Caco-2 (cell line): ENCODE data around the gene PGAM2. TPM values are rescaled to one million over a fixed set of nuclear protein-coding genes. Genes with fewer than 3 reads are reported as not detected.

ENCODE experiments used
- BruUV-seq: library from RNA; stranded (reverse); fragments of 400-500 nt; replicated peaks from 2 replicates; lab custom pipeline; 2021; lab: Mats Ljungman, UMichigan
- CTCF ChIA-PET: fragments of 300-600 bp; sonication (Branson Sonifier 250); formaldehyde crosslinking; loops from one replicate; lab custom pipeline; 2022; ENCODE audit warnings: antibody characterized with exemption; lab: Charles Lee
- POLR2A ChIA-PET: fragments of 300-600 bp; sonication (Branson Sonifier 250); formaldehyde crosslinking; loops from one replicate; lab custom pipeline; 2022; ENCODE audit warnings: antibody characterized with exemption; lab: Charles Lee
- DNase-seq, 2 experiments: peaks; one replicate each; pipeline versions ENCODE4 v3.0.0 to v3.0.0-alpha.2; 2020 to 2022
- H3K27me3 ChIP-seq: replicated peaks from 2 replicates; pipeline ENCODE4 v1.6.0; 2011; ENCODE audit warnings: low read length; ENCODE audit not compliant: control insufficient read depth, insufficient read depth
- H3K36me3 ChIP-seq: 2 replicates; pipeline ENCODE4 v1.5.1; 2011; ENCODE audit warnings: low read length; ENCODE audit not compliant: control insufficient read depth, insufficient read depth
- H3K4me1 ChIP-seq: fragments of 250-450 bp; sonication (Bioruptor Pico); 2 replicates; pipeline ENCODE4 v1.5.1; 2020; ENCODE audit warnings: mild to moderate bottlenecking
- H3K4me3 ChIP-seq: 2 replicates; pipeline ENCODE4 v1.5.1; 2011; ENCODE audit warnings: low read depth, mild to moderate bottlenecking, control low read depth, low read length
- H3K9me3 ChIP-seq: fragments of 250-450 bp; sonication (Bioruptor Pico); 2 replicates; pipeline ENCODE4 v1.5.1; 2020; ENCODE audit warnings: mild to moderate bottlenecking, moderate library complexity
- H3K27ac Mint-ChIP-seq: one replicate; pipeline ENCODE4 v1.8.0; 2022; ENCODE audit warnings: mixed read lengths; ENCODE audit not compliant: unreplicated experiment
- H3K27me3 Mint-ChIP-seq: one replicate; pipeline ENCODE4 v1.8.0; 2022; ENCODE audit warnings: mixed read lengths; ENCODE audit not compliant: insufficient read depth, unreplicated experiment
- H3K36me3 Mint-ChIP-seq: one replicate; pipeline ENCODE4 v1.8.0; 2022; ENCODE audit warnings: mild to moderate bottlenecking, mixed read lengths; ENCODE audit not compliant: insufficient read depth, unreplicated experiment
- H3K4me1 Mint-ChIP-seq: one replicate; pipeline ENCODE4 v1.8.0; 2022; ENCODE audit warnings: low read depth, mixed read lengths; ENCODE audit not compliant: unreplicated experiment
- H3K4me3 Mint-ChIP-seq: one replicate; pipeline ENCODE4 v1.8.0; 2022; ENCODE audit warnings: mild to moderate bottlenecking, moderate library complexity, mixed read lengths; ENCODE audit not compliant: unreplicated experiment
- H3K9me3 Mint-ChIP-seq: one replicate; pipeline ENCODE4 v1.8.0; 2022; ENCODE audit warnings: mixed read lengths; ENCODE audit not compliant: unreplicated experiment
- CTCF ChIP-seq, 2 experiments: fragments of 200-600 bp in 1 of 2; IDR thresholded peaks; 1 replicate in 1 of 2; 2 replicates in 1 of 2; pipeline versions ENCODE4 v1.5.1 to v1.8.0; 2011 to 2022; ENCODE audit warnings: antibody characterized with exemption in 1 of 2, control low read depth in 1 of 2, inconsistent platforms in 1 of 2, low read depth in 1 of 2, low read length in 1 of 2, mild to moderate bottlenecking in 1 of 2, moderate library complexity in 1 of 2; ENCODE audit not compliant: insufficient read depth in 1 of 2, severe bottlenecking in 1 of 2, unreplicated experiment in 1 of 2
- intact Hi-C: fragments of 100-400 bp; cut with micrococcal nuclease; formaldehyde crosslinking; loops from one replicate; pipeline ENCODE4 v1.10.0; 2022; ENCODE audit not compliant: unreplicated experiment
- total RNA-seq: library from RNA; stranded (reverse); gene quantifications from 2 replicates; pipeline ENCODE4 v1.2.3, GENCODE V29; 2022

The PGAM2 gene
- total RNA-seq, 1 experiment from 2014 or later: not detected

- no peaks in the 10 kb centered on the region for H3K36me3 Mint-ChIP-seq
- H3K27me3 Mint-ChIP-seq: no peaks in the 10 kb centered on the region
- no peak for TF ChIP-seq CTCF (IDR thresholded peaks at IDR 0.05; ENCODE audit: insufficient read depth in 1 of 2, low read depth in 1 of 2, low read length in 1 of 2, severe bottlenecking in 1 of 2, unreplicated experiment in 1 of 2)
- no peak for DNase-seq
- no peaks in the 10 kb centered on the region for H3K9me3 Mint-ChIP-seq
- Histone ChIP-seq H3K9me3 (no peaks in the 10 kb centered on the region), H3K36me3 (no peaks in the 10 kb centered on the region), H3K27me3 (no peaks in the 10 kb centered on the region), H3K4me1 (no peaks in the 10 kb centered on the region), H3K4me3 (no peak overlapping the region)
- no peak overlapping the region for H3K4me3 Mint-ChIP-seq
- no peak overlapping the region for H3K27ac Mint-ChIP-seq
- BruUV-seq: no TSS peak
- CTCF ChIA-PET: no interaction called here
- intact Hi-C loops: no loop called here
- POLR2A ChIA-PET: no interaction called here
- H3K4me1 Mint-ChIP-seq: no peaks in the 10 kb centered on the region
These were observed 22.8 kb upstream of the PGAM2 start for GRCh38 chr7:44087911-44088838.

- H3K36me3 ChIP-seq: no peaks in the 10 kb centered on the region
- H3K4me3 ChIP-seq: no peak overlapping the region
- no peaks in the 10 kb centered on the region for H3K27me3 Mint-ChIP-seq
- ChIA-PET POLR2A (no interaction called here), CTCF (no interaction called here)
- H3K36me3 Mint-ChIP-seq: peaks cover 6% of the 10 kb centered on the region
- no peaks in the 10 kb centered on the region for H3K4me1 ChIP-seq
- H3K4me1 Mint-ChIP-seq: no peaks in the 10 kb centered on the region
- no peaks in the 10 kb centered on the region for H3K9me3 Mint-ChIP-seq
- no peak overlapping the region for H3K4me3 Mint-ChIP-seq
- intact Hi-C loops: no loop called here
- no peaks in the 10 kb centered on the region for H3K27me3 ChIP-seq
- BruUV-seq: no TSS peak
- no peak for TF ChIP-seq CTCF (IDR thresholded peaks at IDR 0.05; ENCODE audit: insufficient read depth in 1 of 2, low read depth in 1 of 2, low read length in 1 of 2, severe bottlenecking in 1 of 2, unreplicated experiment in 1 of 2)
- no peak overlapping the region for H3K27ac Mint-ChIP-seq
- no peaks in the 10 kb centered on the region for H3K9me3 ChIP-seq
- no peak for DNase-seq
These were observed 21.3 kb upstream of the PGAM2 start for GRCh38 chr7:44086627-44087026.

GRCh38 chr7:44085546-44085945 lies 20.2 kb upstream of the PGAM2 start:
- H3K4me3 Mint-ChIP-seq: no peak overlapping the region
- no TSS peak for BruUV-seq
- no peaks in the 10 kb centered on the region for H3K4me1 Mint-ChIP-seq
- peaks cover under 1% of the 10 kb centered on the region; the same call in 1 of the 2 replicates for H3K36me3 ChIP-seq
- H3K36me3 Mint-ChIP-seq: peaks cover 6% of the 10 kb centered on the region
- H3K27me3 ChIP-seq: no peaks in the 10 kb centered on the region
- H3K4me1 ChIP-seq: no peaks in the 10 kb centered on the region
- TF ChIP-seq CTCF (IDR thresholded peaks at IDR 0.05; ENCODE audit: insufficient read depth in 1 of 2, low read depth in 1 of 2, low read length in 1 of 2, severe bottlenecking in 1 of 2, unreplicated experiment in 1 of 2): no peak
- no peaks in the 10 kb centered on the region for H3K9me3 ChIP-seq
- H3K4me3 ChIP-seq: no peak overlapping the region
- CTCF ChIA-PET: no interaction called here
- no peak overlapping the region for H3K27ac Mint-ChIP-seq
- no peak for DNase-seq
- no peaks in the 10 kb centered on the region for H3K27me3 Mint-ChIP-seq
- POLR2A ChIA-PET: no interaction called here
- intact Hi-C loops: no loop called here
- H3K9me3 Mint-ChIP-seq: no peaks in the 10 kb centered on the region
